Measurements from ENCODE around the gene UBE2Q2. TPM values are rescaled to one million over a fixed set of nuclear protein-coding genes. Genes with fewer than 3 reads are reported as not detected.

The UBE2Q2 gene
- polyA plus RNA-seq, 1 of the 3 experiments (the other 2 are of a cell fraction) = 14.5 TPM

- Histone ChIP-seq H3K27me3 (ENCODE audit: insufficient read depth) (no peaks in the 10 kb centered on the region), H3K79me2 (ENCODE audit: insufficient read depth) (no peaks in the 10 kb centered on the region), H3K4me2 (no peak overlapping the region), H3K36me3 (replicated peaks in 1 of 2; ENCODE audit: control insufficient read depth in 1 of 2, insufficient read depth in 2 of 2, low read length in 1 of 2) (no peaks in the 10 kb centered on the region), H3K9me2 (no peaks in the 10 kb centered on the region), H3K9me3 (no peaks in the 10 kb centered on the region), H3K4me3 (ENCODE audit: low read depth in 2 of 2, low read length in 1 of 2) (no peak overlapping the region), H3F3A (replicated peaks; ENCODE audit: insufficient read depth) (peaks cover 10% of the 10 kb centered on the region), H2AFZ (ENCODE audit: low read depth) (no peak overlapping the region), H3K9ac (no peak overlapping the region), H3K27ac (ENCODE audit: low read depth in 2 of 2, low read length in 1 of 2) (no peak overlapping the region), H4K20me1 (ENCODE audit: insufficient read depth) (no peaks in the 10 kb centered on the region), H3K4me1 (ENCODE audit: control insufficient read depth in 1 of 2, insufficient read depth in 2 of 2, low read depth in 1 of 2, low read length in 1 of 2) (peaks cover 0 to 7% of the 10 kb centered on the region in 2 experiments; a peak in 2 of 4 replicates)
- ChIA-PET POLR2A (interaction anchor here (2.1 kb wide), 1 partner anchor 11 kb away, joined by 6 read pairs; the partner anchor contains the start of gene UBE2Q2), CTCF (interaction anchor here (1.2 kb wide), 1 partner anchor 46 kb away, joined by 4 read pairs; no protein-coding TSS in a partner anchor)
- 80% methylated on average over 3 of the region's 3 CpGs for WGBS (ENCODE audit: low lambda C conversion rate)
- TF ChIP-seq TCF12 (IDR thresholded peaks at IDR 0.05) (no peak), SIN3A (IDR thresholded peaks at IDR 0.05; ENCODE audit: borderline replicate concordance, low read depth, low read length) (no peak), USF2 (IDR thresholded peaks at IDR 0.05; ENCODE audit: borderline replicate concordance, low read depth, low read length) (no peak), RAD21 (IDR thresholded peaks at IDR 0.05; ENCODE audit: low read length) (no peak), IRF3 (IDR thresholded peaks at IDR 0.05; ENCODE audit: low read depth, low read length) (no peak), NFIC (IDR thresholded peaks at IDR 0.05; ENCODE audit: borderline replicate concordance) (no peak), ELF1 (IDR thresholded peaks at IDR 0.05) (no peak)
- no peak for DNase-seq
Observed at GRCh38 chr15:75832114-75832513, 11.1 kb upstream of the UBE2Q2 start.

DNA sequence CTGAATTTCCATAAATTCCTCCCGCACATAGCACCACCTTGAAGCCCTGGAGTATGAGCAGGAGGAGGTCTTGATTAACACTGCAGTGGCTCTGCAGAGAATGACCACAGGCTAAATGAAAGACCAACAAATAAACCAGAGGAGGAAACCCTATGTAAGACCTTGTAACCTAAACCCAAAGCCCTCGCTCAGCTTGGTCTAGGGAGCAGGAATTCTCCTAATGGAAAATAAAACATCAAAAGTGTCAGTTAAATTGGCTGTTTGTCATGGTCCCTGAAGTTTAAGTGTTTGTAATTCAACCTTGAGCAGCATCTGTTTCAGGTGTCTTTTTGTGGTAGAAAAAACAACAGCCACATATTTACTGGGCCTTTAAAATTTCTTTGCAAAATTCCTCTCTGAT is 9.2 kb upstream of the UBE2Q2 start:
- DNase-seq = no peak
- ChIA-PET CTCF (no interaction called here), POLR2A (no interaction called here)
- no peak overlapping the region for H3K4me3 ChIP-seq (ENCODE audit: low read depth in 2 of 2, low read length in 1 of 2)
- no peaks in the 10 kb centered on the region for H3K9me2 ChIP-seq
- no peak overlapping the region for H3K4me2 ChIP-seq
- H3K9ac ChIP-seq = no peak overlapping the region
- H3K9me3 ChIP-seq = no peaks in the 10 kb centered on the region
- H4K20me1 ChIP-seq (ENCODE audit: insufficient read depth) = no peaks in the 10 kb centered on the region
- H3F3A ChIP-seq (replicated peaks; ENCODE audit: insufficient read depth) = peaks cover 11% of the 10 kb centered on the region
- H3K79me2 ChIP-seq (ENCODE audit: insufficient read depth) = no peaks in the 10 kb centered on the region
- TF ChIP-seq POLR2AphosphoS5 (IDR thresholded peaks at IDR 0.05; ENCODE audit: low read depth, low read length) (no peak), EZH2phosphoT487 (IDR thresholded peaks at IDR 0.05; ENCODE audit: borderline replicate concordance, low read depth) (no peak), GATA2 (CRISPR knock-in tag; IDR thresholded peaks at IDR 0.05) (no peak), PBX3 (IDR thresholded peaks at IDR 0.05) (no peak), EP300 (IDR thresholded peaks at IDR 0.05; ENCODE audit: borderline replicate concordance in 1 of 2, low read depth in 1 of 2, low read length in 1 of 2) (no peak), JUND (IDR thresholded peaks at IDR 0.05) (no peak), SIN3A (IDR thresholded peaks at IDR 0.05; ENCODE audit: borderline replicate concordance, low read depth, low read length) (no peak), FOXJ3 (CRISPR knock-in tag; IDR thresholded peaks at IDR 0.05) (no peak), FOXM1 (IDR thresholded peaks at IDR 0.05; ENCODE audit: low read depth) (no peak), MXI1 (IDR thresholded peaks at IDR 0.05; ENCODE audit: low read depth, low read length) (no peak), RFX5 (IDR thresholded peaks at IDR 0.05; ENCODE audit: low read length) (no peak), RXRA (IDR thresholded peaks at IDR 0.05; ENCODE audit: borderline replicate concordance, low read depth) (no peak), ZBTB33 (IDR thresholded peaks at IDR 0.05; ENCODE audit: borderline replicate concordance, low read depth) (no peak), IRF3 (IDR thresholded peaks at IDR 0.05; ENCODE audit: low read depth, low read length) (no peak), TCF12 (IDR thresholded peaks at IDR 0.05) (no peak)
- TF ChIP-seq, protein P1, sequence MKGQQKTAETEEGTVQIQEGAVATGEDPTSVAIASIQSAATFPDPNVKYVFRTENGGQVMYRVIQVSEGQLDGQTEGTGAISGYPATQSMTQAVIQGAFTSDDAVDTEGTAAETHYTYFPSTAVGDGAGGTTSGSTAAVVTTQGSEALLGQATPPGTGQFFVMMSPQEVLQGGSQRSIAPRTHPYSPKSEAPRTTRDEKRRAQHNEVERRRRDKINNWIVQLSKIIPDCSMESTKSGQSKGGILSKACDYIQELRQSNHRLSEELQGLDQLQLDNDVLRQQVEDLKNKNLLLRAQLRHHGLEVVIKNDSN (IDR thresholded peaks at IDR 0.05; ENCODE audit: borderline replicate concordance, low read depth) = no peak
- TF ChIP-seq, protein P2, sequence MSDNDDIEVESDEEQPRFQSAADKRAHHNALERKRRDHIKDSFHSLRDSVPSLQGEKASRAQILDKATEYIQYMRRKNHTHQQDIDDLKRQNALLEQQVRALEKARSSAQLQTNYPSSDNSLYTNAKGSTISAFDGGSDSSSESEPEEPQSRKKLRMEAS (IDR thresholded peaks at IDR 0.05; ENCODE audit: low read depth) = no peak
- no peaks in the 10 kb centered on the region for H3K27me3 ChIP-seq (ENCODE audit: insufficient read depth)
- H3K4me1 ChIP-seq (ENCODE audit: control insufficient read depth in 1 of 2, insufficient read depth in 2 of 2, low read depth in 1 of 2, low read length in 1 of 2) = peaks cover 0 to 7% of the 10 kb centered on the region in 2 experiments; a peak in 2 of 4 replicates
- H3K27ac ChIP-seq (ENCODE audit: low read depth in 2 of 2, low read length in 1 of 2) = no peak overlapping the region
- WGBS (ENCODE audit: low lambda C conversion rate) = 89% methylated on average over 2 of the region's 2 CpGs
- H2AFZ ChIP-seq (ENCODE audit: low read depth) = no peak overlapping the region
- no peaks in the 10 kb centered on the region for H3K36me3 ChIP-seq (replicated peaks in 1 of 2; ENCODE audit: control insufficient read depth in 1 of 2, insufficient read depth in 2 of 2, low read length in 1 of 2)
